HCT116 (cell line): Measurements from ENCODE around the gene CACNA1E. TPM values are rescaled to one million over a fixed set of nuclear protein-coding genes. Genes with fewer than 3 reads are reported as not detected.

Experiments
- ATAC-seq: fragments of 200-7000 bp; cut with Tn5 transposase; 2 replicates; pipeline ENCODE4 v1.9.1; 2020; ENCODE audit warnings: mild to moderate bottlenecking, moderate library complexity
- BruUV-seq: library from RNA; stranded (reverse); fragments of 400-500 nt; replicated peaks from 2 replicates; lab custom pipeline; 2021; lab: Mats Ljungman, UMichigan
- CTCF ChIA-PET: fragments of 300-600 bp; sonication (Branson Sonifier 250); formaldehyde crosslinking; loops from one replicate; lab custom pipeline; 2021; ENCODE audit warnings: antibody characterized with exemption; lab: Charles Lee
- POLR2A ChIA-PET: fragments of 300-600, 350-600 bp; sonication (Branson Sonifier 250); formaldehyde crosslinking; loops from one replicate; lab custom pipeline; 2021; ENCODE audit warnings: antibody characterized with exemption; lab: Charles Lee
- RAD21 ChIA-PET, 2 experiments: fragments of 300-600 bp; sonication (Branson Sonifier 250); formaldehyde crosslinking; loops; one replicate each; lab custom pipeline; 2023; ENCODE audit warnings: low total read pairs in 2 of 2; ENCODE audit not compliant: uncharacterized antibody in 2 of 2, unreplicated experiment in 2 of 2, low non-redundant PET in 1 of 2; lab: Charles Lee
- DNase-seq: peaks from one replicate; pipeline ENCODE4 v3.0.0-alpha.2; 2010; ENCODE audit warnings: low read depth, low spot score
- H2AFZ ChIP-seq: fragments of 200-600 bp; shearing (Covaris generic), sonication (generic); 2 replicates; pipeline ENCODE4 v1.6.1; 2017; ENCODE audit warnings: low read depth, mixed run types, mixed read lengths, antibody characterized with exemption, low read length; ENCODE audit not compliant: poor library complexity, severe bottlenecking
- H3K27ac ChIP-seq: 2 replicates; pipeline ENCODE4 v1.5.1; 2012; ENCODE audit warnings: low read depth, low read length
- H3K27me3 ChIP-seq: fragments of 200-600 bp; sonication (generic); 2 replicates; pipeline ENCODE4 v1.6.1; 2016; ENCODE audit warnings: mixed run types, low read length, mixed read lengths; ENCODE audit not compliant: insufficient read depth
- H3K36me3 ChIP-seq, 2 experiments: fragments of 200-500 bp in 1 of 2; fragments of 200-600 bp in 1 of 2; sonication (Bioruptor generic) in 1 of 2; sonication (generic) in 1 of 2; 2 replicates each; pipeline versions ENCODE4 v1.5.1 to v1.6.1; 2014 to 2016; ENCODE audit warnings: low read length in 2 of 2, inconsistent platforms in 1 of 2, mixed read lengths in 1 of 2, mixed run types in 1 of 2; ENCODE audit not compliant: insufficient read depth in 2 of 2, control insufficient read depth in 1 of 2
- H3K4me1 ChIP-seq, 2 experiments: fragments of 200-600 bp in 1 of 2; sonication (generic) in 1 of 2; 2 replicates each; pipeline versions ENCODE4 v1.5.1 to v1.6.1; 2012 to 2017; ENCODE audit warnings: low read length in 2 of 2, inconsistent platforms in 1 of 2, mild to moderate bottlenecking in 1 of 2, mixed read lengths in 1 of 2, mixed run types in 1 of 2, moderate library complexity in 1 of 2; ENCODE audit not compliant: insufficient read depth in 2 of 2, control insufficient read depth in 1 of 2
- H3K4me2 ChIP-seq: fragments of 200-600 bp; sonication (generic); 2 replicates; pipeline ENCODE4 v1.6.1; 2017; ENCODE audit warnings: mixed run types, low read length, mixed read lengths
- H3K4me3 ChIP-seq, 2 experiments: fragments of 200-600 bp in 1 of 2; sonication (generic) in 1 of 2; replicated peaks in 1 of 2; 2 replicates each; pipeline ENCODE4 v1.5.1; 2011 to 2016; ENCODE audit warnings: low read length in 2 of 2, control low read depth in 1 of 2, low read depth in 1 of 2, mild to moderate bottlenecking in 1 of 2, mixed read lengths in 1 of 2, mixed run types in 1 of 2
- H3K79me2 ChIP-seq: fragments of 200-600 bp; sonication (generic); 2 replicates; pipeline ENCODE4 v1.6.1; 2017; ENCODE audit warnings: mild to moderate bottlenecking, mixed run types, low read length, moderate library complexity, mixed read lengths; ENCODE audit not compliant: insufficient read depth
- H3K9ac ChIP-seq: fragments of 200-600 bp; sonication (generic); 2 replicates; pipeline ENCODE4 v1.6.1; 2016; ENCODE audit warnings: low read length, mixed read lengths
- H3K9me2 ChIP-seq: fragments of 200-600 bp; sonication (generic), shearing (Covaris generic); 2 replicates; pipeline ENCODE4 v1.6.1; 2017; ENCODE audit warnings: mixed run types, mild to moderate bottlenecking, moderate library complexity; ENCODE audit not compliant: insufficient read depth
- H3K9me3 ChIP-seq, 2 experiments: fragments of 200-500 bp in 1 of 2; fragments of 200-600 bp in 1 of 2; sonication (Bioruptor generic) in 1 of 2; sonication (generic) in 1 of 2; 2 replicates each; pipeline ENCODE4 v1.6.1; 2014 to 2017; ENCODE audit warnings: low read length in 2 of 2, mixed read lengths in 2 of 2, inconsistent platforms in 1 of 2, low read depth in 1 of 2, mild to moderate bottlenecking in 1 of 2, mixed run types in 1 of 2, moderate library complexity in 1 of 2; ENCODE audit not compliant: control insufficient read depth in 1 of 2, insufficient read depth in 1 of 2
- H4K20me1 ChIP-seq: fragments of 200-600 bp; sonication (generic), shearing (Covaris generic); 2 replicates; pipeline ENCODE4 v1.6.1; 2017; ENCODE audit warnings: mixed run types, mild to moderate bottlenecking, moderate library complexity; ENCODE audit not compliant: insufficient read depth
- ATF3 ChIP-seq: IDR thresholded peaks from 2 replicates; pipeline ENCODE4 v1.6.1; 2012
- CBX3 ChIP-seq: IDR thresholded peaks from 2 replicates; pipeline ENCODE4 v1.6.1; 2012; ENCODE audit warnings: low read depth
- EGR1 ChIP-seq: IDR thresholded peaks from 2 replicates; pipeline ENCODE4 v1.6.1; 2012; ENCODE audit warnings: low read depth
- ELF1 ChIP-seq: IDR thresholded peaks from 2 replicates; pipeline ENCODE4 v1.6.1; 2012; ENCODE audit warnings: low read depth, borderline replicate concordance
- JUND ChIP-seq: IDR thresholded peaks from 2 replicates; pipeline ENCODE4 v1.6.1; 2012
- MAX ChIP-seq: IDR thresholded peaks from 2 replicates; pipeline ENCODE4 v1.6.1; 2012
- POLR2A ChIP-seq: IDR thresholded peaks from 2 replicates; pipeline ENCODE4 v1.7.0; 2011; ENCODE audit warnings: borderline replicate concordance; ENCODE audit not compliant: insufficient read depth, insufficient read length; ENCODE audit errors: extremely low read depth
- REST ChIP-seq: IDR thresholded peaks from 2 replicates; pipeline ENCODE4 v1.6.1; 2012; ENCODE audit warnings: low read depth
- SIN3A ChIP-seq: IDR thresholded peaks from 2 replicates; pipeline ENCODE4 v1.6.1; 2012; ENCODE audit warnings: low read depth
- YY1 ChIP-seq: IDR thresholded peaks from 2 replicates; pipeline ENCODE4 v1.6.1; 2011; ENCODE audit warnings: low read length, low read depth, moderate library complexity, mild to moderate bottlenecking; ENCODE audit not compliant: insufficient replicate concordance; ENCODE audit errors: extremely low read depth
- ZBTB33 ChIP-seq: IDR thresholded peaks from 2 replicates; pipeline ENCODE4 v1.6.1; 2011; ENCODE audit warnings: mild to moderate bottlenecking, low read length, moderate library complexity; ENCODE audit not compliant: insufficient replicate concordance; ENCODE audit errors: extremely low read depth
- intact Hi-C: fragments of 100-400 bp; cut with micrococcal nuclease; formaldehyde crosslinking; loops from 2 replicates; pipeline ENCODE4 v1.10.0; 2022
- total RNA-seq: library from RNA; stranded (reverse); gene quantifications from one replicate; pipeline ENCODE4 v1.2.1, GENCODE V29; 2021; ENCODE audit not compliant: unreplicated experiment

CACNA1E gene
- total RNA-seq, 1 experiment from 2014 or later = 0.02 TPM

- no peak for TF ChIP-seq REST
- TF ChIP-seq POLR2A = no peak
- TF ChIP-seq JUND = no peak
- no peak for TF ChIP-seq SIN3A
- no peak for TF ChIP-seq MAX
Measured at GRCh38 chr1:181531951-181532600, 48.8 kb downstream of the CACNA1E start (continued).

- DNase-seq (no peak), ATAC-seq (no peak)
- H2AFZ ChIP-seq = no peak overlapping the region
- intact Hi-C loops = no loop called here
- H3K27ac ChIP-seq = no peak overlapping the region
- no peaks in the 10 kb centered on the region for H3K9me3 ChIP-seq
- H3K4me3 ChIP-seq = no peak overlapping the region
- H4K20me1 ChIP-seq = no peaks in the 10 kb centered on the region
- no TSS peak for BruUV-seq
- ChIA-PET RAD21 (no interaction called here), POLR2A (no interaction called here), CTCF (no interaction called here)
- no peaks in the 10 kb centered on the region for H3K36me3 ChIP-seq
- no peaks in the 10 kb centered on the region for H3K4me1 ChIP-seq
- H3K27me3 ChIP-seq = peaks cover 48% of the 10 kb centered on the region
- no peak overlapping the region for H3K4me2 ChIP-seq
- H3K79me2 ChIP-seq = no peaks in the 10 kb centered on the region
- no peak overlapping the region for H3K9ac ChIP-seq
- no peaks in the 10 kb centered on the region for H3K9me2 ChIP-seq
- TF ChIP-seq EGR1 = no peak
- no peak for TF ChIP-seq ZBTB33
- TF ChIP-seq ELF1 = no peak
- no peak for TF ChIP-seq CBX3
- TF ChIP-seq YY1 = no peak
- no peak for TF ChIP-seq JUND
- TF ChIP-seq ATF3 = no peak
- no peak for TF ChIP-seq POLR2A
- no peak for TF ChIP-seq REST
Measured at GRCh38 chr1:181538836-181539235, 55.5 kb downstream of the CACNA1E start.
